Erythroblast (primary cell): ENCODE results near the gene GCLC.

Experiments
- GATA1 ChIP-seq: IDR thresholded peaks from 2 replicates; pipeline ENCODE4 v1.6.1; 2011; ENCODE audit warnings: low read depth, mild to moderate bottlenecking, control low read depth, low read length, moderate library complexity
- POLR2A ChIP-seq: IDR thresholded peaks from 2 replicates; pipeline ENCODE4 v1.6.1; 2011; ENCODE audit warnings: mild to moderate bottlenecking, low read length

DNA sequence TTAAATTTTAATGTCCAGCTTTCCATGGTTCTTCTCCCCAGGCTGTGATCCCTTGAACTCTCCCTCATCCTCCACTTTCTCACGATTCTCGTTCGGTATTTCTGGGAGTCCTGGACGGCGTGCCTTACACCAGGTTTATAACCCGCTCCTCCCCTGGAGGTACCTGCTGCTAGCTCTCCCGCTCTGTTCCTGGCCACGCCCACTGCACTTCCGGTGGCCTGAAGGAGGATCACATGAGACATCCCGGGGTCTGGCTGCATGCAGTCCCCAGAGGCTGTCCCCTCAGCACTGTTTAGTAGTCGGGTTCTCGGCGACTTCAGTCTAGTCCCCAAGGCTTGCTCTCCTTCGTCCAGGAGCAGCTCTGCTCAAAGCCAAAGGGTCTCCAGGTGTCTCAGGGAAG, 28.4 kb upstream of the GCLC start:
- TF ChIP-seq POLR2A = no peak
- TF ChIP-seq GATA1 = no peak
